Stimulated activated naive CD8-positive, alpha-beta T cell treated with anti-CD3 and anti-CD28 coated beads, Interleukin-15, Interleukin-2, amounts not matched to agents 100 U/mL and 50 U/mL, for 24 hours (primary cell): ENCODE measurements around the gene JKAMP.

Source experiments
- ATAC-seq: fragments of 150-1000 bp; cut with Tn5 transposase; one replicate; pipeline ENCODE4 v1.10.0; 2021
- DNase-seq: peaks from one replicate; pipeline ENCODE4 v3.0.0; 2021

Gene JKAMP

GRCh38 chr14:59540852-59541251 is 56.5 kb downstream of the JKAMP start:
- DNase-seq, result no peak
- ATAC-seq, result no peak

GRCh38 chr14:59541731-59542130 is 57.4 kb downstream of the JKAMP start:
- ATAC-seq, result no peak
- DNase-seq, result no peak

GRCh38 chr14:59543873-59544272 is 59.6 kb downstream of the JKAMP start:
- ATAC-seq, result no peak
- no peak for DNase-seq

GRCh38 chr14:59547310-59547709 is 63.0 kb downstream of the JKAMP start:
- no peak for ATAC-seq
- no peak for DNase-seq
